HEK293 (cell line): ENCODE data around the gene MPPED1.

Source experiments
- CTCF ChIA-PET: fragments of 350-600 bp; formaldehyde crosslinking; extraction: SDS; loops from one replicate; lab custom pipeline; 2021; ENCODE audit warnings: antibody characterized with exemption; lab: Yijun Ruan, JAX
- POLR2A ChIA-PET: fragments of 300-600 bp; formaldehyde crosslinking; extraction: SDS; loops from one replicate; lab custom pipeline; 2020; ENCODE audit warnings: antibody characterized with exemption, inconsistent platforms; lab: Yijun Ruan, JAX
- H3K27ac ChIP-seq: fragments of 200-500 bp; sonication (Bioruptor generic); 2 replicates; pipeline ENCODE4 v1.5.1; 2014; ENCODE audit warnings: low read depth, low read length, control low read depth, inconsistent platforms; ENCODE audit errors: extremely low read depth
- H3K36me3 ChIP-seq, 2 experiments: fragments of 200-500 bp in 1 of 2; sonication (Bioruptor generic) in 1 of 2; 1 replicate in 1 of 2; 2 replicates in 1 of 2; pipeline ENCODE4 v1.5.1; 2014 to 2017; ENCODE audit warnings: inconsistent platforms in 2 of 2, low read length in 2 of 2; ENCODE audit not compliant: control insufficient read depth in 2 of 2, insufficient read depth in 1 of 2
- H3K4me1 ChIP-seq: fragments of 200-500 bp; sonication (Bioruptor generic); 2 replicates; pipeline ENCODE4 v1.5.1; 2014; ENCODE audit warnings: mild to moderate bottlenecking, low read length, inconsistent platforms; ENCODE audit not compliant: control insufficient read depth, insufficient read depth
- H3K4me3 ChIP-seq: 2 replicates; pipeline ENCODE4 v1.5.1; 2011; ENCODE audit warnings: low read depth, mild to moderate bottlenecking, control low read depth, low read length, moderate library complexity
- H3K9me3 ChIP-seq: fragments of 200-500 bp; sonication (Bioruptor generic); 2 replicates; pipeline ENCODE4 v1.5.1; 2014; ENCODE audit warnings: low read depth, low read length, inconsistent platforms; ENCODE audit not compliant: control insufficient read depth, insufficient read depth
- SALL2 ChIP-seq: fragments of 450-650 bp; formaldehyde crosslinking; IDR thresholded peaks from 2 replicates; pipeline ENCODE4 v1.5.0; 2017; ENCODE audit warnings: missing biosample characterization, mild to moderate bottlenecking, missing genetic modification characterization, borderline replicate concordance
- SP7 ChIP-seq: fragments of 450-650 bp; formaldehyde crosslinking; IDR thresholded peaks from 2 replicates; pipeline ENCODE4 v1.5.1; 2016; ENCODE audit warnings: missing biosample characterization, missing genetic modification characterization
- ZBTB6 ChIP-seq: fragments of 450-650 bp; formaldehyde crosslinking; IDR thresholded peaks from 2 replicates; pipeline ENCODE4 v1.5.1; 2017; ENCODE audit warnings: missing biosample characterization, missing genetic modification characterization
- ZNF362 ChIP-seq: fragments of 450-650 bp; formaldehyde crosslinking; IDR thresholded peaks from 2 replicates; pipeline ENCODE4 v1.5.1; 2016; ENCODE audit warnings: missing biosample characterization, missing genetic modification characterization
- ZNF423 ChIP-seq: fragments of 450-650 bp; formaldehyde crosslinking; IDR thresholded peaks from 2 replicates; pipeline ENCODE4 v1.5.1; 2016; ENCODE audit warnings: missing biosample characterization, missing genetic modification characterization
- ZNF518A ChIP-seq: fragments of 450-650 bp; formaldehyde crosslinking; conservative IDR thresholded peaks from 2 replicates; pipeline ENCODE4 v1.5.1; 2016; ENCODE audit warnings: low read depth, missing biosample characterization, missing genetic modification characterization
- ZNF585B ChIP-seq: fragments of 450-650 bp; formaldehyde crosslinking; IDR thresholded peaks from 2 replicates; pipeline ENCODE4 v1.5.1; 2016; ENCODE audit warnings: missing biosample characterization, missing genetic modification characterization
- ZNF624 ChIP-seq: fragments of 450-650 bp; formaldehyde crosslinking; IDR thresholded peaks from 2 replicates; pipeline ENCODE4 v1.5.1; 2017; ENCODE audit warnings: missing biosample characterization, missing genetic modification characterization
- ZNF692 ChIP-seq: fragments of 450-650 bp; formaldehyde crosslinking; IDR thresholded peaks from 2 replicates; pipeline ENCODE4 v1.5.1; 2016; ENCODE audit warnings: missing biosample characterization, missing genetic modification characterization
- ZSCAN5A ChIP-seq: fragments of 450-650 bp; formaldehyde crosslinking; IDR thresholded peaks from 2 replicates; pipeline ENCODE4 v1.5.1; 2016; ENCODE audit warnings: missing biosample characterization, missing genetic modification characterization

MPPED1 gene

GRCh38 chr22:43526946-43527345, 115.1 kb downstream of the MPPED1 start (continued):
- TF ChIP-seq ZNF362 (tag by site-specific recombination) = no peak

- POLR2A ChIA-PET = no interaction called here
- CTCF ChIA-PET = interaction anchor here (0.6 kb wide), 2 partner anchors 10 to 297 kb away, joined by 3 read pairs; no protein-coding TSS in a partner anchor
Measured at GRCh38 chr22:43528601-43529360, 117.0 kb downstream of the MPPED1 start.

More at GRCh38 chr22:43528601-43529360, 117.0 kb downstream of the MPPED1 start:
- Histone ChIP-seq H3K36me3 (no peaks in the 10 kb centered on the region), H3K4me1 (no peaks in the 10 kb centered on the region), H3K4me3 (no peak overlapping the region), H3K27ac (no peak overlapping the region), H3K9me3 (no peaks in the 10 kb centered on the region)
- TF ChIP-seq ZNF624 (tag by site-specific recombination) = no peak
- no peak for TF ChIP-seq ZNF585B (tag by site-specific recombination)
- TF ChIP-seq SP7 (tag by site-specific recombination) = no peak
- TF ChIP-seq ZSCAN5A = no peak
- TF ChIP-seq ZNF518A (tag by site-specific recombination) = no peak
- no peak for TF ChIP-seq SALL2 (tag by site-specific recombination)
- TF ChIP-seq ZBTB6 (tag by site-specific recombination) = no peak
- no peak for TF ChIP-seq ZNF423 (tag by site-specific recombination)
- no peak for TF ChIP-seq ZNF692 (tag by site-specific recombination)
